Stimulated activated CD4-positive, alpha-beta T cell treated with anti-CD3 and anti-CD28 coated beads, Interleukin-1b, Interleukin-23, amount 100 ng/mL, for 48 hours (primary cell): ENCODE data around the gene BID.
"Not testable (repeated sequence)": the region's sequence is repeated elsewhere in the genome, so short reads cannot be mapped to it uniquely, and the experiment has no call there.

Experiments used
- DNase-seq: peaks from one replicate; pipeline ENCODE4 v3.0.0-alpha.2; 2020

The BID gene

GRCh38 chr22:17698276-17698675 lies 76.0 kb downstream of the BID start:
- DNase-seq: not testable (repeated sequence)

GRCh38 chr22:17697196-17697595 lies 77.1 kb downstream of the BID start:
- not testable (repeated sequence) for DNase-seq

- no peak for DNase-seq
Measured at GRCh38 chr22:17695986-17696385, 78.3 kb downstream of the BID start.

GRCh38 chr22:17694752-17695151 lies 79.5 kb downstream of the BID start:
- DNase-seq: no peak

- DNase-seq: no peak
Measured at GRCh38 chr22:17694193-17694592, 80.1 kb downstream of the BID start.

GRCh38 chr22:17692841-17693240 lies 81.4 kb downstream of the BID start:
- DNase-seq: no peak

- DNase-seq: no peak
Measured at GRCh38 chr22:17684245-17684644, 90.0 kb downstream of the BID start.
